WTC11 (cell line): ENCODE results near the gene ICAM1. TPM values are rescaled to one million over a fixed set of nuclear protein-coding genes. Genes with fewer than 3 reads are reported as not detected.

Experiments used
- ATAC-seq: fragments of 200-7000 bp; cut with Tn5 transposase; 2 replicates; pipeline ENCODE4 v1.10.0; 2021; ENCODE audit warnings: mild to moderate bottlenecking, moderate library complexity
- CTCF ChIA-PET: fragments of 300-600 bp; sonication (Branson Sonifier 250); formaldehyde crosslinking; loops from one replicate; lab custom pipeline; 2021; ENCODE audit warnings: antibody characterized with exemption; lab: Charles Lee
- POLR2A ChIA-PET: fragments of 350-600 bp; sonication (Branson Sonifier 250); formaldehyde crosslinking; loops from one replicate; lab custom pipeline; 2021; ENCODE audit warnings: antibody characterized with exemption; lab: Charles Lee
- DNase-seq: peaks from one replicate; pipeline ENCODE4 v3.0.0; 2021; ENCODE audit warnings: low spot score
- H3K27ac Mint-ChIP-seq: 2 replicates; pipeline ENCODE4 v1.8.0; 2021; ENCODE audit warnings: mixed read lengths
- H3K27me3 Mint-ChIP-seq: 2 replicates; pipeline ENCODE4 v1.8.0; 2021; ENCODE audit warnings: low read depth, mild to moderate bottlenecking, moderate library complexity, mixed read lengths
- H3K36me3 Mint-ChIP-seq: 2 replicates; pipeline ENCODE4 v1.8.0; 2021; ENCODE audit warnings: mixed read lengths
- H3K4me1 Mint-ChIP-seq: 2 replicates; pipeline ENCODE4 v1.8.0; 2022; ENCODE audit warnings: mixed read lengths
- H3K4me3 Mint-ChIP-seq: 2 replicates; pipeline ENCODE4 v1.8.0; 2021; ENCODE audit warnings: mild to moderate bottlenecking, moderate library complexity, mixed read lengths
- H3K9me3 Mint-ChIP-seq: 2 replicates; pipeline ENCODE4 v1.8.0; 2021; ENCODE audit warnings: mixed read lengths
- ATF1 ChIP-seq: sonication (generic); formaldehyde crosslinking; IDR thresholded peaks from 2 replicates; pipeline ENCODE4 v1.8.1; 2023; ENCODE audit warnings: mild to moderate bottlenecking, moderate library complexity, missing genetic modification reagents
- CBFB ChIP-seq: sonication (generic); formaldehyde crosslinking; IDR thresholded peaks from 2 replicates; pipeline ENCODE4 v1.8.1; 2022; ENCODE audit warnings: mild to moderate bottlenecking, low read depth, missing genetic modification reagents
- CREB1 ChIP-seq: sonication (generic); formaldehyde crosslinking; IDR thresholded peaks from 2 replicates; pipeline ENCODE4 v1.8.0; 2023; ENCODE audit warnings: mild to moderate bottlenecking, missing genetic modification reagents
- CREM ChIP-seq: sonication (generic); formaldehyde crosslinking; IDR thresholded peaks from 2 replicates; pipeline ENCODE4 v1.8.1; 2022; ENCODE audit warnings: mild to moderate bottlenecking, missing genetic modification reagents, moderate library complexity
- ESRRA ChIP-seq: sonication (generic); formaldehyde crosslinking; IDR thresholded peaks from 2 replicates; pipeline ENCODE4 v1.8.1; 2022; ENCODE audit warnings: mild to moderate bottlenecking, missing genetic modification reagents, borderline replicate concordance
- FOXJ3 ChIP-seq: sonication (generic); formaldehyde crosslinking; IDR thresholded peaks from 2 replicates; pipeline ENCODE4 v1.9.0; 2021; ENCODE audit warnings: missing genetic modification reagents, mild to moderate bottlenecking, borderline replicate concordance
- FOXK1 ChIP-seq: sonication (generic); formaldehyde crosslinking; IDR thresholded peaks from 2 replicates; pipeline ENCODE4 v1.8.0; 2022; ENCODE audit warnings: mild to moderate bottlenecking, moderate library complexity, missing genetic modification reagents
- GABPB1 ChIP-seq: sonication (generic); formaldehyde crosslinking; IDR thresholded peaks from 2 replicates; pipeline ENCODE4 v1.8.1; 2023; ENCODE audit warnings: mild to moderate bottlenecking, missing genetic modification reagents
- KAT7 ChIP-seq: sonication (generic); formaldehyde crosslinking; IDR thresholded peaks from 2 replicates; pipeline ENCODE4 v1.8.1; 2023; ENCODE audit warnings: missing genetic modification reagents, mild to moderate bottlenecking, borderline replicate concordance
- MYBL2 ChIP-seq: sonication (generic); formaldehyde crosslinking; IDR thresholded peaks from 2 replicates; pipeline ENCODE4 v1.8.1; 2023; ENCODE audit warnings: mild to moderate bottlenecking, moderate library complexity, missing genetic modification reagents
- NFATC4 ChIP-seq: fragments of 250-450 bp; sonication (Bioruptor Pico); IDR thresholded peaks from 2 replicates; pipeline ENCODE4 v1.9.0; 2021; ENCODE audit warnings: mild to moderate bottlenecking
- NFYB ChIP-seq: sonication (generic); formaldehyde crosslinking; conservative IDR thresholded peaks from 2 replicates; pipeline ENCODE4 v1.8.0; 2022; ENCODE audit warnings: low read depth, missing genetic modification reagents
- NR2C2 ChIP-seq: sonication (generic); formaldehyde crosslinking; IDR thresholded peaks from 2 replicates; pipeline ENCODE4 v1.8.0; 2022; ENCODE audit warnings: mild to moderate bottlenecking, missing genetic modification reagents
- TCF7 ChIP-seq: sonication (generic); formaldehyde crosslinking; IDR thresholded peaks from 2 replicates; pipeline ENCODE4 v1.8.0; 2022; ENCODE audit warnings: mild to moderate bottlenecking, low read depth, missing genetic modification reagents, moderate library complexity
- TEAD1 ChIP-seq: sonication (generic); formaldehyde crosslinking; IDR thresholded peaks from 2 replicates; pipeline ENCODE4 v1.8.0; 2022; ENCODE audit warnings: mild to moderate bottlenecking, missing genetic modification reagents
- ZNF232 ChIP-seq: sonication (generic); formaldehyde crosslinking; IDR thresholded peaks from 2 replicates; pipeline ENCODE4 v1.8.0; 2022; ENCODE audit warnings: mild to moderate bottlenecking, missing genetic modification reagents
- ZNF263 ChIP-seq: sonication (generic); formaldehyde crosslinking; IDR thresholded peaks from 2 replicates; pipeline ENCODE4 v1.8.1; 2022; ENCODE audit warnings: low read depth, mild to moderate bottlenecking, moderate library complexity, missing genetic modification reagents
- total RNA-seq: library from RNA; stranded (reverse); gene quantifications from 3 replicates; pipeline ENCODE4 v1.2.3, GENCODE V29; 2021
- TF ChIP-seq, protein P1 (sequence below): sonication (generic); formaldehyde crosslinking; IDR thresholded peaks from 2 replicates; pipeline ENCODE4 v1.8.1; 2022; ENCODE audit warnings: mild to moderate bottlenecking, missing genetic modification reagents, moderate library complexity, borderline replicate concordance
- TF ChIP-seq, protein P2 (sequence below): sonication (generic); formaldehyde crosslinking; IDR thresholded peaks from 2 replicates; pipeline ENCODE4 v1.8.0; 2022; ENCODE audit warnings: mild to moderate bottlenecking, missing genetic modification reagents
- TF ChIP-seq, protein P3 (sequence below): sonication (generic); formaldehyde crosslinking; IDR thresholded peaks from 2 replicates; pipeline ENCODE4 v1.8.1; 2023; ENCODE audit warnings: mild to moderate bottlenecking, missing genetic modification reagents
- TF ChIP-seq, protein P4 (sequence below): sonication (generic); formaldehyde crosslinking; IDR thresholded peaks from 2 replicates; pipeline ENCODE4 v1.8.1; 2022; ENCODE audit warnings: low read depth, missing genetic modification reagents, borderline replicate concordance
- TF ChIP-seq, protein P5 (sequence below): sonication (generic); formaldehyde crosslinking; IDR thresholded peaks from 2 replicates; pipeline ENCODE4 v1.8.0; 2022; ENCODE audit warnings: mild to moderate bottlenecking, missing genetic modification reagents
- TF ChIP-seq, protein P6 (sequence below): sonication (generic); formaldehyde crosslinking; IDR thresholded peaks from 2 replicates; pipeline ENCODE4 v1.8.1; 2022; ENCODE audit warnings: mild to moderate bottlenecking, moderate library complexity, missing genetic modification reagents
- TF ChIP-seq, protein P7 (sequence below): sonication (generic); formaldehyde crosslinking; IDR thresholded peaks from 2 replicates; pipeline ENCODE4 v1.8.1; 2023; ENCODE audit warnings: mild to moderate bottlenecking, missing genetic modification reagents, borderline replicate concordance

Gene ICAM1
- total RNA-seq, 1 experiment from 2014 or later, result 3.8 TPM

DNA sequence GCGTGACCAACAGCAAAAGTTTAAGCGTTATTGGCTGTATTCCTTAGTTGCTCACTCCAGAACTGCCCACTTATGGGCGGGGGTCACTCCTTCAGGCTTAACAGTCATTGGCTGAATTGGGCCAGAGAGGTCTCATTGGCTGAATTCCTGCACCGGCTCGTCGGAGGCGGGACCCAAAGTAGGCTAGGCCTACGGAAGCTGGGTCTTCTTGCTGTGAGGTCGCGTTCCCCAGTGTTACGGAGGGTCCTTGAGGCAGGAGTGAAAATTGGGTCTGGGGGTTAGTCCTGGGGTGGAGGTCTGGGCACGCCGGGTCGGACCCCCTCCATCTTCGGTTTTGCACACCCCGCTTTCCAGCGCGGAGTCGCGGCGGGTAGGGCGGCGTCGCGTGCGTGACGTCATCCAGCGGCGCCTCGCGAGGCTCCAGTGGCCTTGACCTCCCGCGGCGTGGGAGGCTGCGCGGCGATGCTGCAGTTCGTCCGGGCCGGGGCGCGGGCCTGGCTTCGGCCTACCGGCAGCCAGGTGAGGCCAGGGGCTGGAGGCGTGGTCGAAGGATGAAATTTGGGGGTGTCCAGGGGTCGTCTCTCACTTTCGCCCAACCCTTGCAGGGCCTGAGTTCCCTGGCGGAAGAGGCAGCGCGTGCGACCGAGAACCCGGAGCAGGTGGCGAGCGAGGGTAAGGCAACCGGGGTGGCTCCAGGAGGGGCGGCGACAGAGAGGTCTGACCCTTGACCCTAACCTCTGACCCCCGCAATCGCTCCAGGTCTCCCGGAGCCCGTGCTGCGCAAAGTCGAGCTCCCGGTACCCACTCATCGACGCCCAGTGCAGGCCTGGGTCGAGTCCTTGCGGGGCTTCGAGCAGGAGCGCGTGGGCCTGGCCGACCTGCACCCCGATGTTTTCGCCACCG is 18.9 kb upstream of the ICAM1 start, which contains the start of gene MRPL4:
Gene MRPL4, plus strand, starts transcription at position 423 of the 903 bp plus-strand sequence. Its CDS starts 40 bp downstream, at position 463.
- H3K4me3 Mint-ChIP-seq, result peak within 1 kb of the TSS; percentile 95
- peaks cover 2% of the 10 kb centered on the region; the same call in 1 of the 2 replicates for H3K27me3 Mint-ChIP-seq
- CTCF ChIA-PET, result interaction anchor here (0.7 to 3.5 kb wide), 6 partner anchors 17 to 137 kb away, joined by 4 to 43 read pairs (median 4); partner anchors contain the start of genes ICAM5 and TYK2
- ATAC-seq, result peak; percentile 98
- H3K9me3 Mint-ChIP-seq, result no peaks in the 10 kb centered on the region
- H3K36me3 Mint-ChIP-seq, result peaks cover 24% of the 10 kb centered on the region
- H3K4me1 Mint-ChIP-seq, result peaks cover 5% of the 10 kb centered on the region
- H3K27ac Mint-ChIP-seq, result peak within 1 kb of the TSS; percentile 96
- DNase-seq, result peak; percentile 96
- POLR2A ChIA-PET, result interaction anchor here (0.5 to 0.7 kb wide), 2 partner anchors 13 to 469 kb away, joined by 5 read pairs; no protein-coding TSS in a partner anchor
- TF ChIP-seq, protein P1, sequence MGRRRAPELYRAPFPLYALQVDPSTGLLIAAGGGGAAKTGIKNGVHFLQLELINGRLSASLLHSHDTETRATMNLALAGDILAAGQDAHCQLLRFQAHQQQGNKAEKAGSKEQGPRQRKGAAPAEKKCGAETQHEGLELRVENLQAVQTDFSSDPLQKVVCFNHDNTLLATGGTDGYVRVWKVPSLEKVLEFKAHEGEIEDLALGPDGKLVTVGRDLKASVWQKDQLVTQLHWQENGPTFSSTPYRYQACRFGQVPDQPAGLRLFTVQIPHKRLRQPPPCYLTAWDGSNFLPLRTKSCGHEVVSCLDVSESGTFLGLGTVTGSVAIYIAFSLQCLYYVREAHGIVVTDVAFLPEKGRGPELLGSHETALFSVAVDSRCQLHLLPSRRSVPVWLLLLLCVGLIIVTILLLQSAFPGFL (CRISPR knock-in tag), result peak; percentile 51; the same call in 1 of the 2 replicates
- TF ChIP-seq FOXK1 (CRISPR knock-in tag) (peak; percentile 91; the same call in 1 of the 2 replicates), KAT7 (CRISPR knock-in tag) (peak; percentile 87; the same call in 1 of the 2 replicates), ESRRA (CRISPR knock-in tag) (peak; percentile 89; the same call in 1 of the 2 replicates), CREB1 (CRISPR knock-in tag) (peak; percentile 81), ZNF263 (CRISPR knock-in tag) (no peak), ZNF232 (CRISPR knock-in tag) (0 out of 2 replicates have a peak, but pooled peaks have one; percentile 30), TCF7 (CRISPR knock-in tag) (peak; percentile 52; the same call in 1 of the 2 replicates), NFATC4 (CRISPR knock-in tag) (0 out of 2 replicates have a peak, but pooled peaks have one; percentile 51), NR2C2 (CRISPR knock-in tag) (peak; percentile 10; the same call in 1 of the 2 replicates), TEAD1 (CRISPR knock-in tag) (peak; percentile 62; the same call in 1 of the 2 replicates), CBFB (CRISPR knock-in tag) (no peak), FOXJ3 (no peak), CREM (CRISPR knock-in tag) (peak; percentile 100), MYBL2 (peak; percentile 93), NFYB (CRISPR knock-in tag) (peak; percentile 90), GABPB1 (CRISPR knock-in tag) (peak; percentile 78), ATF1 (peak; percentile 96; the same call in 1 of the 2 replicates)
- TF ChIP-seq, protein P2, sequence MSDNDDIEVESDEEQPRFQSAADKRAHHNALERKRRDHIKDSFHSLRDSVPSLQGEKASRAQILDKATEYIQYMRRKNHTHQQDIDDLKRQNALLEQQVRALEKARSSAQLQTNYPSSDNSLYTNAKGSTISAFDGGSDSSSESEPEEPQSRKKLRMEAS, result peak; percentile 91
- TF ChIP-seq, protein P3, sequence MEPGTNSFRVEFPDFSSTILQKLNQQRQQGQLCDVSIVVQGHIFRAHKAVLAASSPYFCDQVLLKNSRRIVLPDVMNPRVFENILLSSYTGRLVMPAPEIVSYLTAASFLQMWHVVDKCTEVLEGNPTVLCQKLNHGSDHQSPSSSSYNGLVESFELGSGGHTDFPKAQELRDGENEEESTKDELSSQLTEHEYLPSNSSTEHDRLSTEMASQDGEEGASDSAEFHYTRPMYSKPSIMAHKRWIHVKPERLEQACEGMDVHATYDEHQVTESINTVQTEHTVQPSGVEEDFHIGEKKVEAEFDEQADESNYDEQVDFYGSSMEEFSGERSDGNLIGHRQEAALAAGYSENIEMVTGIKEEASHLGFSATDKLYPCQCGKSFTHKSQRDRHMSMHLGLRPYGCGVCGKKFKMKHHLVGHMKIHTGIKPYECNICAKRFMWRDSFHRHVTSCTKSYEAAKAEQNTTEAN (CRISPR knock-in tag), result peak; percentile 75; the same call in 1 of the 2 replicates
- TF ChIP-seq, protein P4, sequence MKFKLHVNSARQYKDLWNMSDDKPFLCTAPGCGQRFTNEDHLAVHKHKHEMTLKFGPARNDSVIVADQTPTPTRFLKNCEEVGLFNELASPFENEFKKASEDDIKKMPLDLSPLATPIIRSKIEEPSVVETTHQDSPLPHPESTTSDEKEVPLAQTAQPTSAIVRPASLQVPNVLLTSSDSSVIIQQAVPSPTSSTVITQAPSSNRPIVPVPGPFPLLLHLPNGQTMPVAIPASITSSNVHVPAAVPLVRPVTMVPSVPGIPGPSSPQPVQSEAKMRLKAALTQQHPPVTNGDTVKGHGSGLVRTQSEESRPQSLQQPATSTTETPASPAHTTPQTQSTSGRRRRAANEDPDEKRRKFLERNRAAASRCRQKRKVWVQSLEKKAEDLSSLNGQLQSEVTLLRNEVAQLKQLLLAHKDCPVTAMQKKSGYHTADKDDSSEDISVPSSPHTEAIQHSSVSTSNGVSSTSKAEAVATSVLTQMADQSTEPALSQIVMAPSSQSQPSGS (CRISPR knock-in tag), result no peak
- TF ChIP-seq, protein P5, sequence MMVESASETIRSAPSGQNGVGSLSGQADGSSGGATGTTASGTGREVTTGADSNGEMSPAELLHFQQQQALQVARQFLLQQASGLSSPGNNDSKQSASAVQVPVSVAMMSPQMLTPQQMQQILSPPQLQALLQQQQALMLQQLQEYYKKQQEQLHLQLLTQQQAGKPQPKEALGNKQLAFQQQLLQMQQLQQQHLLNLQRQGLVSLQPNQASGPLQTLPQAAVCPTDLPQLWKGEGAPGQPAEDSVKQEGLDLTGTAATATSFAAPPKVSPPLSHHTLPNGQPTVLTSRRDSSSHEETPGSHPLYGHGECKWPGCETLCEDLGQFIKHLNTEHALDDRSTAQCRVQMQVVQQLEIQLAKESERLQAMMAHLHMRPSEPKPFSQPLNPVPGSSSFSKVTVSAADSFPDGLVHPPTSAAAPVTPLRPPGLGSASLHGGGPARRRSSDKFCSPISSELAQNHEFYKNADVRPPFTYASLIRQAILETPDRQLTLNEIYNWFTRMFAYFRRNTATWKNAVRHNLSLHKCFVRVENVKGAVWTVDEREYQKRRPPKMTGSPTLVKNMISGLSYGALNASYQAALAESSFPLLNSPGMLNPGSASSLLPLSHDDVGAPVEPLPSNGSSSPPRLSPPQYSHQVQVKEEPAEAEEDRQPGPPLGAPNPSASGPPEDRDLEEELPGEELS, result peak; percentile 21; the same call in 1 of the 2 replicates
- TF ChIP-seq, protein P6, sequence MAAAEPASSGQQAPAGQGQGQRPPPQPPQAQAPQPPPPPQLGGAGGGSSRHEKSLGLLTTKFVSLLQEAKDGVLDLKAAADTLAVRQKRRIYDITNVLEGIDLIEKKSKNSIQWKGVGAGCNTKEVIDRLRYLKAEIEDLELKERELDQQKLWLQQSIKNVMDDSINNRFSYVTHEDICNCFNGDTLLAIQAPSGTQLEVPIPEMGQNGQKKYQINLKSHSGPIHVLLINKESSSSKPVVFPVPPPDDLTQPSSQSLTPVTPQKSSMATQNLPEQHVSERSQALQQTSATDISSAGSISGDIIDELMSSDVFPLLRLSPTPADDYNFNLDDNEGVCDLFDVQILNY, result peak; percentile 74
- TF ChIP-seq, protein P7, sequence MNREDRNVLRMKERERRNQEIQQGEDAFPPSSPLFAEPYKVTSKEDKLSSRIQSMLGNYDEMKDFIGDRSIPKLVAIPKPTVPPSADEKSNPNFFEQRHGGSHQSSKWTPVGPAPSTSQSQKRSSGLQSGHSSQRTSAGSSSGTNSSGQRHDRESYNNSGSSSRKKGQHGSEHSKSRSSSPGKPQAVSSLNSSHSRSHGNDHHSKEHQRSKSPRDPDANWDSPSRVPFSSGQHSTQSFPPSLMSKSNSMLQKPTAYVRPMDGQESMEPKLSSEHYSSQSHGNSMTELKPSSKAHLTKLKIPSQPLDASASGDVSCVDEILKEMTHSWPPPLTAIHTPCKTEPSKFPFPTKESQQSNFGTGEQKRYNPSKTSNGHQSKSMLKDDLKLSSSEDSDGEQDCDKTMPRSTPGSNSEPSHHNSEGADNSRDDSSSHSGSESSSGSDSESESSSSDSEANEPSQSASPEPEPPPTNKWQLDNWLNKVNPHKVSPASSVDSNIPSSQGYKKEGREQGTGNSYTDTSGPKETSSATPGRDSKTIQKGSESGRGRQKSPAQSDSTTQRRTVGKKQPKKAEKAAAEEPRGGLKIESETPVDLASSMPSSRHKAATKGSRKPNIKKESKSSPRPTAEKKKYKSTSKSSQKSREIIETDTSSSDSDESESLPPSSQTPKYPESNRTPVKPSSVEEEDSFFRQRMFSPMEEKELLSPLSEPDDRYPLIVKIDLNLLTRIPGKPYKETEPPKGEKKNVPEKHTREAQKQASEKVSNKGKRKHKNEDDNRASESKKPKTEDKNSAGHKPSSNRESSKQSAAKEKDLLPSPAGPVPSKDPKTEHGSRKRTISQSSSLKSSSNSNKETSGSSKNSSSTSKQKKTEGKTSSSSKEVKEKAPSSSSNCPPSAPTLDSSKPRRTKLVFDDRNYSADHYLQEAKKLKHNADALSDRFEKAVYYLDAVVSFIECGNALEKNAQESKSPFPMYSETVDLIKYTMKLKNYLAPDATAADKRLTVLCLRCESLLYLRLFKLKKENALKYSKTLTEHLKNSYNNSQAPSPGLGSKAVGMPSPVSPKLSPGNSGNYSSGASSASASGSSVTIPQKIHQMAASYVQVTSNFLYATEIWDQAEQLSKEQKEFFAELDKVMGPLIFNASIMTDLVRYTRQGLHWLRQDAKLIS (CRISPR knock-in tag), result no peak
